ENCODE measurements around the gene PDZRN3. TPM values are rescaled to one million over a fixed set of nuclear protein-coding genes. Genes with fewer than 3 reads are reported as not detected.

The PDZRN3 gene
- polyA plus RNA-seq, 2 of the 4 experiments (the other 2 are of a cell fraction), result not detected

DNA sequence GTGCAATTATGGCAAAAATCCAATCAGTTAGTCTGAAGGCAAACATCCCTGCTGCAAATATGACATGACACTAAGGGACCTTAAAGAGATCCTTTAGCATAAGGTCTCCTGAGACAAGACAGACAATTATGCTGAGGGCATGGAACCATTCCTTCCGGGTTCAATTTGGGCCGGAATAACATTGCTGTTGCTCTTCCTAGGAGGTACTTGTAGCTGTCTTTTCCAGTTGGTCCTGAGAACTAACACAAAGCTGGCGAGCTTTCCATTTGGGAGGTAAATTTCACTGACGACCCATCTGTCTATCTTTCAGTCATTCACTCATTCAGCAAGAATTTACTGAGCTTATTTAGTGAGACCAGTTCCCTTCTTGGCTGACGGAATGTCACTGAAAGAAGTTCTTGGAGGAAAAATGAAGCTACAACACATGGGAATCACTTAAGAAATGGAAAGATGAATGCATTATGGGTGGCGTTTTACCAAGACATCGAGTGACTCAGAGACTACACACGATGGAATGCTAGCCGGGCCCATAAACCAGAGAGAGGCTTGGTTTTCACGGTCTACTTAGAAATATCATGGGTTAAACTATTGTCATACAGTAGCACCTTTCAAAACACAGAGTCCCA is 215.5 kb downstream of the PDZRN3 start:
- 21% methylated on average over 10 of the region's 10 CpGs for WGBS (ENCODE audit: missing lambda C conversion rate)
- TF ChIP-seq, protein P1, sequence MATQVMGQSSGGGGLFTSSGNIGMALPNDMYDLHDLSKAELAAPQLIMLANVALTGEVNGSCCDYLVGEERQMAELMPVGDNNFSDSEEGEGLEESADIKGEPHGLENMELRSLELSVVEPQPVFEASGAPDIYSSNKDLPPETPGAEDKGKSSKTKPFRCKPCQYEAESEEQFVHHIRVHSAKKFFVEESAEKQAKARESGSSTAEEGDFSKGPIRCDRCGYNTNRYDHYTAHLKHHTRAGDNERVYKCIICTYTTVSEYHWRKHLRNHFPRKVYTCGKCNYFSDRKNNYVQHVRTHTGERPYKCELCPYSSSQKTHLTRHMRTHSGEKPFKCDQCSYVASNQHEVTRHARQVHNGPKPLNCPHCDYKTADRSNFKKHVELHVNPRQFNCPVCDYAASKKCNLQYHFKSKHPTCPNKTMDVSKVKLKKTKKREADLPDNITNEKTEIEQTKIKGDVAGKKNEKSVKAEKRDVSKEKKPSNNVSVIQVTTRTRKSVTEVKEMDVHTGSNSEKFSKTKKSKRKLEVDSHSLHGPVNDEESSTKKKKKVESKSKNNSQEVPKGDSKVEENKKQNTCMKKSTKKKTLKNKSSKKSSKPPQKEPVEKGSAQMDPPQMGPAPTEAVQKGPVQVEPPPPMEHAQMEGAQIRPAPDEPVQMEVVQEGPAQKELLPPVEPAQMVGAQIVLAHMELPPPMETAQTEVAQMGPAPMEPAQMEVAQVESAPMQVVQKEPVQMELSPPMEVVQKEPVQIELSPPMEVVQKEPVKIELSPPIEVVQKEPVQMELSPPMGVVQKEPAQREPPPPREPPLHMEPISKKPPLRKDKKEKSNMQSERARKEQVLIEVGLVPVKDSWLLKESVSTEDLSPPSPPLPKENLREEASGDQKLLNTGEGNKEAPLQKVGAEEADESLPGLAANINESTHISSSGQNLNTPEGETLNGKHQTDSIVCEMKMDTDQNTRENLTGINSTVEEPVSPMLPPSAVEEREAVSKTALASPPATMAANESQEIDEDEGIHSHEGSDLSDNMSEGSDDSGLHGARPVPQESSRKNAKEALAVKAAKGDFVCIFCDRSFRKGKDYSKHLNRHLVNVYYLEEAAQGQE (IDR thresholded peaks at IDR 0.05), result no peak
- TF ChIP-seq SMC3 (IDR thresholded peaks at IDR 0.05) (no peak), POLR2AphosphoS2 (conservative IDR thresholded peaks at IDR 0.05; ENCODE audit: low read length) (no peak), POLR2A (IDR thresholded peaks at IDR 0.05; ENCODE audit: low read length) (no peak), JUN (IDR thresholded peaks at IDR 0.05) (no peak), RFX5 (IDR thresholded peaks at IDR 0.05) (no peak), EHMT2 (IDR thresholded peaks at IDR 0.05; ENCODE audit: low read depth) (no peak), SREBF2 (IDR thresholded peaks at IDR 0.05) (no peak), CEBPB (IDR thresholded peaks at IDR 0.05) (no peak), CBX8 (IDR thresholded peaks at IDR 0.05) (no peak), NFE2L2 (conservative IDR thresholded peaks at IDR 0.05; ENCODE audit: low read length) (no peak), KDM5A (IDR thresholded peaks at IDR 0.05) (no peak), ZFP36 (IDR thresholded peaks at IDR 0.05; ENCODE audit: borderline replicate concordance, partially characterized antibody) (no peak), TP53 (CRISPR knock-in tag; IDR thresholded peaks at IDR 0.05) (no peak), JUNB (IDR thresholded peaks at IDR 0.05) (no peak), PHF8 (IDR thresholded peaks at IDR 0.05; ENCODE audit: borderline replicate concordance, low read depth) (no peak), RARB (CRISPR knock-in tag; IDR thresholded peaks at IDR 0.05) (no peak)
- TF ChIP-seq, protein P2, sequence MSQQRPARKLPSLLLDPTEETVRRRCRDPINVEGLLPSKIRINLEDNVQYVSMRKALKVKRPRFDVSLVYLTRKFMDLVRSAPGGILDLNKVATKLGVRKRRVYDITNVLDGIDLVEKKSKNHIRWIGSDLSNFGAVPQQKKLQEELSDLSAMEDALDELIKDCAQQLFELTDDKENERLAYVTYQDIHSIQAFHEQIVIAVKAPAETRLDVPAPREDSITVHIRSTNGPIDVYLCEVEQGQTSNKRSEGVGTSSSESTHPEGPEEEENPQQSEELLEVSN (IDR thresholded peaks at IDR 0.05; ENCODE audit: borderline replicate concordance, low read depth), result no peak
- Histone ChIP-seq H3K4me1 (no peaks in the 10 kb centered on the region), H3K4me2 (no peak overlapping the region), H3K27ac (no peak overlapping the region), H3K9me3 (no peaks in the 10 kb centered on the region), H3K4me3 (no peak overlapping the region)
- DNase-seq (ENCODE audit: low read depth in 1 of 2, low spot score in 1 of 2) (no peak), ATAC-seq (no peak), FAIRE-seq (no peak)
- ChIA-PET CTCF (no interaction called here), POLR2A (no interaction called here)

DNA sequence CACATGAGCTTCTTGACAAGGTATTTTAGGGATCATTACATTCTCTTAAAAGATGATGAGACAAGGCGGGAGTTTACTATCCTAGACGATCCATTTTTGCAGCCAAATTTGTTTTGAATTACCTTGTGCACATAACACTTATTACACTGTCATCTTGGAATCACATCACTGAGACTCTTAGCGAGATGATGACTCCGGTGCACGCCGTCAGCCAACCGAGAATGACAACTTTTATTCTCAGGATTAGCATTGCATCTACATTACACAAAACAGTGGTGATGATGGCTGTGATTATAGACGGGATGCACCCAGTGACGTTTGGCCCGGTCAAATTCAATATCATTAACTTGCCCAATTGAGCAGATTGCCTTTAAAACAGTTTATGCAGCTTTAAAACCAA is 216.1 kb downstream of the PDZRN3 start:
- FAIRE-seq (no peak), ATAC-seq (no peak), DNase-seq (ENCODE audit: low read depth in 1 of 2, low spot score in 1 of 2) (no peak)
- H3K9me3 ChIP-seq, result no peaks in the 10 kb centered on the region
- H3K4me3 ChIP-seq, result no peak overlapping the region
- ChIA-PET CTCF (no interaction called here), POLR2A (no interaction called here)
- no peak overlapping the region for H3K27ac ChIP-seq
- WGBS (ENCODE audit: missing lambda C conversion rate), result 17% methylated on average over 10 of the region's 10 CpGs
- no peak overlapping the region for H3K4me2 ChIP-seq
- no peak for TF ChIP-seq ZFP36 (IDR thresholded peaks at IDR 0.05; ENCODE audit: borderline replicate concordance, partially characterized antibody)
- no peaks in the 10 kb centered on the region for H3K4me1 ChIP-seq

DNA sequence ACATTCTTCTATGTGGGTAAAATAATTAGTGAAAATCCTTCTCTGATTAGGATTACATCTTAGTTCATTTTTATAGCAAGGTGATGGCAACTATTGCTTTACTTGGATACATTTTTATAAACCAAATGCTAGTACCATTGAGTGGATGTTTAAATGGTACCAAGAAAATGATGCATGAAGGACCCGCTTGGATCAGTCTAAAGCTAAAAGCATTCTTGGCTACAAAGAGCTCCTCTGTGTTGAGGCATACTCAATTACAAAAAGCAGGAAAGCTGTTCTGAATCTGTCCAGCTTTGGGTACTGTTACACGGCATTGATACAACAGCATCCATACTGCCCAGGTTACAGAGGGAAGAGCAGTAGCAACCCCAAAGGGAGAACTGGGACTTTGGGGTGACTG is 217.2 kb downstream of the PDZRN3 start:
- no peak overlapping the region for H3K4me2 ChIP-seq
- POLR2A ChIA-PET, result no interaction called here
- WGBS (ENCODE audit: missing lambda C conversion rate), result 3% methylated on average over 2 of the region's 2 CpGs
- no peak overlapping the region for H3K4me3 ChIP-seq
- no peak for TF ChIP-seq CEBPB (IDR thresholded peaks at IDR 0.05)
- TF ChIP-seq RARB (CRISPR knock-in tag; IDR thresholded peaks at IDR 0.05), result no peak
- H3K4me1 ChIP-seq, result no peaks in the 10 kb centered on the region
- H3K27ac ChIP-seq, result no peak overlapping the region
- FAIRE-seq, result no peak
- H3K9me3 ChIP-seq, result no peaks in the 10 kb centered on the region
- no peak for ATAC-seq
- CTCF ChIA-PET, result no interaction called here
- no peak for DNase-seq (ENCODE audit: low read depth in 1 of 2, low spot score in 1 of 2)

DNA sequence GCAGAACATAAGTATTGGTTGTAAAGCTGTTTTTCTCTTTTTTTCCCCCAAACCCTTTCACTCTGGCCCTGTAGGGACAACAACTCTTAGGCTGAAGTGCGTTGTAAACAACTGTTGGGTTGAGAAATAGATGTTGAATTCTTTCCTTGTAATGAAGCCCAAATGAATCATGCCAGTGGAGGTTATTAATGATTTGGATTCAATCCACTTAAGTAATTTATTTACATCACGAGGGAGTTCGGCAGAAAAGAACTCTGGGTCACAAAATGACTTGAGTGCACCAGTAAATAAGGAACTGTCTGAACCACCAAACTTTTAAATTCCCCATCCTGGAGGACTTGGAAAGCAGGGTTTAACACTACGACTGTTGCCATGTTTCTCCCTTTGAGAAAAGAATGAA is 218.9 kb downstream of the PDZRN3 start:
- POLR2A ChIA-PET, result no interaction called here
- no peak overlapping the region for H3K4me3 ChIP-seq
- CTCF ChIA-PET, result no interaction called here
- ATAC-seq, result no peak
- no peaks in the 10 kb centered on the region for H3K4me1 ChIP-seq
- H3K27ac ChIP-seq, result no peak overlapping the region
- no peak overlapping the region for H3K4me2 ChIP-seq
- no peak for FAIRE-seq
- DNase-seq (ENCODE audit: low read depth in 1 of 2, low spot score in 1 of 2), result no peak
- 0% methylated on average over 4 of the region's 4 CpGs for WGBS (ENCODE audit: missing lambda C conversion rate)
- no peaks in the 10 kb centered on the region for H3K9me3 ChIP-seq
- no peak for TF ChIP-seq ESRRA (IDR thresholded peaks at IDR 0.05; ENCODE audit: borderline replicate concordance, low read length)
- TF ChIP-seq EHMT2 (IDR thresholded peaks at IDR 0.05; ENCODE audit: low read depth), result no peak
- TF ChIP-seq, protein P3, sequence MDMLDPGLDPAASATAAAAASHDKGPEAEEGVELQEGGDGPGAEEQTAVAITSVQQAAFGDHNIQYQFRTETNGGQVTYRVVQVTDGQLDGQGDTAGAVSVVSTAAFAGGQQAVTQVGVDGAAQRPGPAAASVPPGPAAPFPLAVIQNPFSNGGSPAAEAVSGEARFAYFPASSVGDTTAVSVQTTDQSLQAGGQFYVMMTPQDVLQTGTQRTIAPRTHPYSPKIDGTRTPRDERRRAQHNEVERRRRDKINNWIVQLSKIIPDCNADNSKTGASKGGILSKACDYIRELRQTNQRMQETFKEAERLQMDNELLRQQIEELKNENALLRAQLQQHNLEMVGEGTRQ (IDR thresholded peaks at IDR 0.05), result no peak
- TF ChIP-seq, protein P4, sequence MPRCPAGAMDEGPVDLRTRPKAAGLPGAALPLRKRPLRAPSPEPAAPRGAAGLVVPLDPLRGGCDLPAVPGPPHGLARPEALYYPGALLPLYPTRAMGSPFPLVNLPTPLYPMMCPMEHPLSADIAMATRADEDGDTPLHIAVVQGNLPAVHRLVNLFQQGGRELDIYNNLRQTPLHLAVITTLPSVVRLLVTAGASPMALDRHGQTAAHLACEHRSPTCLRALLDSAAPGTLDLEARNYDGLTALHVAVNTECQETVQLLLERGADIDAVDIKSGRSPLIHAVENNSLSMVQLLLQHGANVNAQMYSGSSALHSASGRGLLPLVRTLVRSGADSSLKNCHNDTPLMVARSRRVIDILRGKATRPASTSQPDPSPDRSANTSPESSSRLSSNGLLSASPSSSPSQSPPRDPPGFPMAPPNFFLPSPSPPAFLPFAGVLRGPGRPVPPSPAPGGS (IDR thresholded peaks at IDR 0.05), result no peak
- no peak for TF ChIP-seq MYC (IDR thresholded peaks at IDR 0.05; ENCODE audit: borderline replicate concordance, low read length)
- TF ChIP-seq FOXS1 (CRISPR knock-in tag; IDR thresholded peaks at IDR 0.05), result no peak
